HG03039 (cell line): ENCODE measurements around the gene SLC4A1AP.

Experiments used
- ATAC-seq: cut with Tn5 transposase; IDR thresholded peaks from one replicate; pipeline ENCODE4 v1.9.1; 2021; ENCODE audit warnings: mild to moderate bottlenecking, moderate library complexity; ENCODE audit not compliant: unreplicated experiment

Gene SLC4A1AP

GRCh38 chr2:27720004-27720551, 56.4 kb downstream of the SLC4A1AP start:
- no peak for ATAC-seq

- ATAC-seq, result no peak
These were observed 57.6 kb downstream of the SLC4A1AP start for GRCh38 chr2:27721335-27721734.

- ATAC-seq, result no peak
These were observed 58.3 kb downstream of the SLC4A1AP start for GRCh38 chr2:27721884-27722485.

- ATAC-seq, result no peak
These were observed 59.9 kb downstream of the SLC4A1AP start for GRCh38 chr2:27723372-27724144.

DNA sequence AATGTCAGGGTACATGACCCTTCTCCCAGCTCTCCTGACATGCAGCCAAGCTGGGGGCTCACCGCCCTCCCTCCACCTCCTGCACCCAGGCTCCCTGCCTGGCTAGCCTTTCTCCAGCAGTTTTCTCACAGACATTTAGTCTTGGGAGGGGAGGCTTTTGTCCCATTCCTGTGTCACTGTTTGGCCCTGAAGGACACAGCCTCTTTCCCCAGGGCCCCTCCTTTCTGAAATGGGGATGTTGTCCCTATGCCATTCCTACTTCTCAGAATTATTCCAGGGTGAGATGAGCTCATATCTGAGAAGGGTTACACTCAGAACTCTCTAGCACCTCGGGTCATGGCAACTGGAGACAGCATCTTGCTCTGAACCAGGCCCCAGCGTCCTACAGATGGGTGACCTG, 60.5 kb downstream of the SLC4A1AP start:
- ATAC-seq, result no peak

DNA sequence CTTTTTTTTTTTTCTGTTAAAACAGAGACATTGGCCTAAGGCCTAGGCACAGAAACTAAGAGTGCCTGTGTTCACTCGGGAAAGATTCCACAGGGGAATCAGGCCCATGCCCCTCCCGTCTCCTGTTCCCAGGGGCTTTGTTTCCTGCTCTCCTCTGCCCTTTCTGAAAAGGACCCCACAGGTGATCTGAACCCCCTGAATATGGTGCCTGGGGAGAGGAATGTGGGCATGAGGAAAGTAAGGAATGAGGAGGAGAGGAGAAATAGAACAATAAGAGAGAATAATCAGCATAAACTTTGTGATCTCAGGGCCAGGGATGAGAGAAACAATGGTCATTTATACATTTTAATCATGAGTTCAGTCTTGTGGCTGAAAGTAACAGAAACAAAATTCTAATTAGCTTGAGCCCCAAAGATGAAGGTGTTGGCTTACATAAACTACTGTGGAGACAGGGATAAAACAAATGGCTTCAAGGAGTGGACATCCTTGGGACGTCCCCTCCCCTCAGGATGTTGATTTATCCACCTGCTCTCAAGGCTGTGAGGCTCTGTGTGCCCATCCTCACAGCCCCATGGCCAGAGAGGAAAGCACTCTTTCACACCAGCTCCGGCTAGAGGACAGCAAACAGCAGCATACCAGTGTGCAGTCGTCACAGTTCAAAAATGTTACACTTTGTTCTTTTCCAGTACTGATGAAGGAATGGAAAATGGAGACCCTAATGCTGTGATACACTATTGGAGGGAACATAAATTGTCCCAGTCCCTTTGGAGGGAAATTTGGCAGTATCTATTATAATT, 61.4 kb downstream of the SLC4A1AP start:
- ATAC-seq, result no peak

DNA sequence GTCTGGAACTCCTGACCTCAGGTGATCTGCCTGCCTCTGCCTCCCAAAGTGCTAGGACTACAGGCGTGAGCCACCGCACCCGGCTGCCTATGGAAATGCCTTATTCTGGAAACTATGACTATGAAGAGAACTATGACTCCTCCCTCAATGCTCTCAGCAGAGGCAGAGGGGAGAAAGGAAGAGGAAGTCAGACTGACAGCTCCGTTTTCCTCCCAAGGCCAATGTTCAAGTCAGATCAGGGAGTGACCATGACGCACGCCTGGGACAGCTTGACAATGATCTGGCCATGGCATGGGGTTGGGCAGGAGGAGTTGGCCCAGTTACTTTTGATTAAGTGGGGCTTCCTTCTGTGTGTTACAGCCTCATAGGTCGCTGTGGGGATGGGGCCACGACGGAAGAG, 63.6 kb downstream of the SLC4A1AP start:
- no peak for ATAC-seq

GRCh38 chr2:27728081-27728858, 64.6 kb downstream of the SLC4A1AP start:
- ATAC-seq, result no peak

DNA sequence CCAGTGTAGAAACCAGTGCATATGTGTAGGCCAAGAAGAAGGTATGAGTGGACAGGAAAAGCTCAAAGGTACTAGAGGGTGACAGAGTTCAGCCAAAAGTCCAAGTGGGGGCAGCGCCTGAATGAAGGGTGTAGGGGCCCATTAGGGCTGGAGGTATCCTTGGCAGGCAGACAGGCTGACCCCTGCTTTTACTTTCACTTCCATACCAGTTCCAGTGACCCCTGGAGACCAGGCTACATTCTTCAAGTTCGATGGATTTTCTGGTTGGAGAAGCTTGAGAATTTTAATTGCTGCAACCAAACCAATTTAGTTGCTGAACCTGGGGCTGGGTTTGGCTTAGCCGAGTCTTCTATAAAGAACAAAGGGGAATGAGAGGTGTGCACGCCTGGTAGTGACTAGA, 65.5 kb downstream of the SLC4A1AP start:
- ATAC-seq, result no peak

DNA sequence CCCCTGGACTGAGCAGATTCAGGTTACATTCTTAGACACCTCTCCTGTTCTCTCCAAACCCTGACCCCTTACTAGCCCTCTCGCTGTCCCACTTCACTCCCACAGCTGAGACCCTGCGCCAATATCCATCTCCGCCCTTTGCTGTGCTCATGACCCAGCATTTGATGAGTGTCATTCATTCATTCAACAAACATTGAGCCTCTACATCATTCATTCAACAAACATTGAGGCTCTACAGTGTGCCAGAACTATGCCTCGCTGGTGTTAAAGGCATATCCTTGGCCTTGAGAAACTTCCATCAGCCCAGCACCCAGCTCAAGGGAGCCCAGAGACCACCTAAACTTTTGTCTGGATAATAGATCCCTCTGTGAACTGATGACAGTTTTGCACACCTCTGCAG, 65.9 kb downstream of the SLC4A1AP start:
- no peak for ATAC-seq

- ATAC-seq, result no peak
These were observed 66.6 kb downstream of the SLC4A1AP start for GRCh38 chr2:27730261-27730662.

DNA sequence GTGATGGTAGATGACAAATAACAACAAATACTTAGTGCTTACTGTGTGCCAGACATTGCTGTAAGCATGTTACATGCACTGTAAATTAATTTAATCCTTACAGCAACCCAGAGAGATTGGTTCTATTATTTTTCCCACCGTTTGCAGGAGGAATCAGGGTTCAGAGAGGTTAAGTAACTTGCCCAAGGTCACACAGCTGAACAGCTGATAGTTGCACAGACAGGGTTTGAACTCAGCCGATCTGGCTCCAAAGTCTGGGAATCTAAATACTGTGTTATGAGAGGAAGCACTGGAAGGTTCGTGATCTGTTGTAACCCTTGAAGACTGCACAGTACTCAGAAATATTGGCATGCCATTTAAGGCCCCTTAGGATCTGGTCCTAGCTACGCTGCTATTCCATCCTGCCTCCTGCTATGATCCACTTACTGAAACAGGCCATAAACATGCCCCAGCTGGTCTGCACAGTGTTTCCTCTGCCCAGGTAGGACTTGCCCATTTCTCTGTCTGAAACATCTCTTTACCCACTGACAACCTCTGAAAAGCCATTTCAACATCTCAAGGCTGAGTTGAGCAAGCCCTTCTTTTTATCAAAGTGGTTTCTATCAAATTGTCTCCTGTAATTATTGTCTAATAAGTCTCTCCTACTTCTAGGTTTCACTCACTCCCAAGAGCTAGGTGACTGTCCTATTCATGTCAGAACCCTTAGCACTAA, 67.4 kb downstream of the SLC4A1AP start:
- ATAC-seq, result no peak

- no peak for ATAC-seq
These were observed 70.6 kb downstream of the SLC4A1AP start for GRCh38 chr2:27734305-27734704.

DNA sequence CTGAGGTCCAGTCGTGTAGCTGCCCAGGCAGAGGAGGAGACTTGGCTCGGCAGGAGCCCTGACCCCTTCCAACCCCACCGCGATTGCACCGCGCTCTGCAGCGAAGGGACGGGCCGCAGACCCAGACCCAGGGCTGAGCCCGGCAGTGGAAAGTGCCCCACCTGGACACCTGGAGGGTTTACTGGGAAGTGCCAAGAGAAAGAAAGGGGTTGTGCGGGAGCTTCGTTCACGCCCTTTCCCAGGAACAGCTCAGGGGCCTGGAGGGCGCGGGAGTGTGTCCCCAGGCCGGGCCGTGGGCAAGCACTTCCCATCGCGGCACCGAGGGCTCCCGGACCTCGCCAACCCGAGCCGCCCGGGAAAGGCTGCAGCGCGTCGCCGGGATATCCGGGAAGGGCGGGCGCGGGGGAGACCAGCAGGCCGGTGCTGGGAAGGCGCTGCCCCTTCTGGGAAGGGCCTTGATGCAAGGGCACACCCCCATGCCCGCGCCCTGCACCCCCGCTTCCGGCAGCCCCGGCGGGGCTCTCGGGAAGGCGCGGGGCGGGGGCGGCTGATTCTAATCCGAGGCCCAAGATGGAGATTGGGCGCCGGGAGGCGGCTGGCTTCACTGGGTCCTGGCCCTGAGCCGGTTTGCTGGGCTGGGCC, 71.7 kb downstream of the SLC4A1AP start:
- no peak for ATAC-seq

- ATAC-seq, result no peak
These were observed 72.6 kb downstream of the SLC4A1AP start for GRCh38 chr2:27736031-27736889.

- no peak for ATAC-seq
These were observed 73.2 kb downstream of the SLC4A1AP start for GRCh38 chr2:27736890-27737204.

- no peak for ATAC-seq
These were observed 74.1 kb downstream of the SLC4A1AP start for GRCh38 chr2:27737676-27738348.

GRCh38 chr2:27738349-27739057, 74.8 kb downstream of the SLC4A1AP start:
- no peak for ATAC-seq
